GM12878 (cell line): Measurements from ENCODE around the gene CYP4F3. TPM values are rescaled to one million over a fixed set of nuclear protein-coding genes. Genes with fewer than 3 reads are reported as not detected.

ENCODE experiments used
- ATAC-seq: fragments of 200-7000 bp; cut with Tn5 transposase; 3 replicates; pipeline ENCODE4 v1.9.1; 2020; ENCODE audit warnings: mild to moderate bottlenecking, moderate library complexity
- BruUV-seq: library from RNA; stranded (reverse); fragments of 400-500 nt; replicated peaks from 2 replicates; lab custom pipeline; 2021; lab: Mats Ljungman, UMichigan
- CTCF ChIA-PET: fragments of 300-600 bp; sonication (Branson Sonifier 250); formaldehyde crosslinking; extraction: SDS; loops from one replicate; lab custom pipeline; 2021; ENCODE audit warnings: inconsistent platforms; lab: Yijun Ruan, JAX
- POLR2A ChIA-PET: fragments of 350-600 bp; formaldehyde crosslinking; extraction: SDS; loops from one replicate; lab custom pipeline; 2021; ENCODE audit warnings: inconsistent platforms; lab: Charles Lee
- RAD21 ChIA-PET: fragments of 300-600 bp; sonication (Branson Sonifier 250); formaldehyde crosslinking; loops from one replicate; lab custom pipeline; 2023; ENCODE audit warnings: antibody characterized with exemption; ENCODE audit not compliant: unreplicated experiment; lab: Charles Lee
- SMC1A ChIA-PET: fragments of 300-600 bp; sonication (Branson Sonifier 250); formaldehyde crosslinking; loops from one replicate; lab custom pipeline; 2023; ENCODE audit not compliant: unreplicated experiment, uncharacterized antibody; lab: Charles Lee
- DNase-seq: peaks from one replicate; pipeline ENCODE4 v3.0.0-alpha.2; 2011; ENCODE audit warnings: low read depth, low spot score
- FAIRE-seq: peaks from 3 replicates; lab custom pipeline; 2011; peaks lifted over from hg19 to GRCh38; lab: Jason Lieb, UNC
- H2AFZ ChIP-seq: 2 replicates; pipeline ENCODE4 v1.6.0; 2011; ENCODE audit warnings: low read depth, low read length, control low read depth; ENCODE audit not compliant: control insufficient read depth
- H3K27ac ChIP-seq: 2 replicates; pipeline ENCODE4 v1.5.1; 2011; ENCODE audit warnings: control low read depth; ENCODE audit not compliant: control insufficient read depth, insufficient read depth
- H3K27me3 ChIP-seq, 2 experiments: replicated peaks in 1 of 2; 2 replicates each; pipeline versions ENCODE4 v1.6.0 to v1.6.1; 2011; ENCODE audit warnings: low read length in 1 of 2; ENCODE audit not compliant: control insufficient read depth in 2 of 2, insufficient read depth in 2 of 2
- H3K36me3 ChIP-seq, 2 experiments: 2 replicates each; pipeline ENCODE4 v1.5.1; 2011; ENCODE audit warnings: low read length in 1 of 2; ENCODE audit not compliant: control insufficient read depth in 2 of 2, insufficient read depth in 2 of 2
- H3K4me1 ChIP-seq: 2 replicates; pipeline ENCODE4 v1.6.1; 2011; ENCODE audit warnings: mild to moderate bottlenecking, low read length, moderate library complexity, mixed read lengths; ENCODE audit not compliant: control insufficient read depth, insufficient read depth
- H3K4me2 ChIP-seq: 2 replicates; pipeline ENCODE4 v1.6.0; 2011; ENCODE audit warnings: control low read depth; ENCODE audit not compliant: control insufficient read depth, insufficient read depth
- H3K4me3 ChIP-seq: fragments of 200-600 bp; sonication (generic); 2 replicates; pipeline ENCODE4 v1.5.1; 2016
- H3K79me2 ChIP-seq: 2 replicates; pipeline ENCODE4 v1.6.0; 2011; ENCODE audit warnings: low read length; ENCODE audit not compliant: control insufficient read depth, insufficient read depth
- H3K9ac ChIP-seq: 2 replicates; pipeline ENCODE4 v1.8.0; 2011; ENCODE audit warnings: low read length, control low read depth, mixed read lengths; ENCODE audit not compliant: control insufficient read depth, insufficient read depth
- H3K9me3 ChIP-seq: replicated peaks from 3 replicates; pipeline ENCODE4 v1.5.1; 2011; ENCODE audit warnings: mild to moderate bottlenecking, low read length; ENCODE audit not compliant: control insufficient read depth, insufficient read depth
- H4K20me1 ChIP-seq: 2 replicates; pipeline ENCODE4 v1.6.0; 2011; ENCODE audit not compliant: control insufficient read depth, insufficient read depth
- BACH1 ChIP-seq: fragments of 450-650 bp; IDR thresholded peaks from 2 replicates; pipeline ENCODE4 v1.6.1; 2017; ENCODE audit warnings: mild to moderate bottlenecking, borderline replicate concordance
- LARP7 ChIP-seq: fragments of 450-650 bp; IDR thresholded peaks from 2 replicates; pipeline ENCODE4 v1.6.1; 2017; ENCODE audit warnings: mild to moderate bottlenecking
- RCOR1 ChIP-seq: conservative IDR thresholded peaks from 2 replicates; pipeline ENCODE4 v1.6.1; 2012; ENCODE audit warnings: low read depth, low read length, improper control_type of control experiment
- SIN3A ChIP-seq: IDR thresholded peaks from 2 replicates; pipeline ENCODE4 v1.6.1; 2012; ENCODE audit warnings: low read depth, low read length, improper control_type of control experiment
- SRF ChIP-seq, 2 experiments: IDR thresholded peaks; 2 replicates each; pipeline ENCODE4 v1.6.1; 2011; ENCODE audit warnings: low read depth in 2 of 2, low read length in 2 of 2, mild to moderate bottlenecking in 1 of 2, moderate library complexity in 1 of 2
- in situ Hi-C: fragments of 300-500 bp; cut with MboI; formaldehyde crosslinking; loops from 9 replicates; pipeline ENCODE4 v1.14.3; 2018; ENCODE audit warnings: mixed read lengths
- intact Hi-C: fragments of 100-400 bp; cut with micrococcal nuclease; formaldehyde crosslinking; loops from one replicate; pipeline ENCODE4 v1.14.2; 2022; ENCODE audit not compliant: unreplicated experiment
- polyA plus RNA-seq, 11 experiments: library from polyadenylated mRNA; depleted of rRNA in 4 of 11; unstranded in 6 of 11; stranded (reverse) in 5 of 11; fragments of >200 nt; fragmentation: Nextera tagmentation in 4 of 11; fragmentation: Illumina TruSeq in 1 of 11; extraction: Ambion mirVana in 4 of 11; extraction: Trizol in 1 of 11; gene quantifications; 1 replicate in 1 of 11; 2 replicates in 10 of 11; pipeline versions ENCODE4 v1.2.1 to v1.2.3, GENCODE V29; 2011 to 2016; ENCODE audit warnings: inconsistent platforms in 2 of 11, missing spikeins in 2 of 11, low read depth in 1 of 11
- total RNA-seq, 4 experiments: library from RNA; depleted of rRNA in 3 of 4; stranded (reverse); fragments of >200 nt in 3 of 4; fragmentation: Illumina TruSeq in 1 of 4; extraction: Trizol in 1 of 4; gene quantifications; 2 replicates each; pipeline versions ENCODE4 v1.2.1 to v1.2.3, GENCODE V29; 2013 to 2021
- TF ChIP-seq, protein P1 (sequence below): IDR thresholded peaks from 2 replicates; pipeline ENCODE4 v1.6.1; 2011; ENCODE audit warnings: borderline replicate concordance, low read depth, mild to moderate bottlenecking, moderate library complexity, low read length; ENCODE audit not compliant: insufficient read depth, poor library complexity, severe bottlenecking
- TF ChIP-seq, protein P2 (sequence below): fragments of 450-650 bp; formaldehyde crosslinking; IDR thresholded peaks from 2 replicates; pipeline ENCODE4 v1.5.0; 2022; ENCODE audit warnings: mild to moderate bottlenecking, missing genetic modification characterization
- TF ChIP-seq, protein P3 (sequence below): IDR thresholded peaks from 2 replicates; pipeline ENCODE4 v1.6.1; 2011; ENCODE audit warnings: low read depth, mild to moderate bottlenecking, low read length, moderate library complexity, borderline replicate concordance; ENCODE audit errors: extremely low read depth

CYP4F3 gene
- total and polyA plus RNA-seq, 10 of the 15 experiments (the other 5 are each of a cell fraction or from before 2014, with no cell fraction given) = 0.08 to 4.7 (median 1.2) TPM

DNA sequence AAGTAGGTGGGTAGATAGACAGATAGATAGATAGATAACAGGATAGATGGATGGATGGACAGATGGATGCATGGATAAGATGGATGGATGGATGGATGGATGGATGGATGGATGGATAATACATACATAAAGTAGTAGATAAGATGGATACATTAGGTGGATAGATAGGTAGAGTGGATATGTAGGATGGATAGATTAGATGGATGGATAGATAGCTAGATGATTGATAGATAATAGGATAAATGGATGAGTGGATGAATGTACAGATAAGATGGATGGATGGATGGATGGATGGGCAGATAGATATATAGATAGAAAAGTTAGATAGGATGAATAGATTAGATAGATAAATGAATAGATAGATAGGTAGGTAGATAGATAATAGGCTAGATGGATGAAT lies 2.1 kb downstream of the CYP4F3 start:
- BruUV-seq = no TSS peak
- Histone ChIP-seq H3K36me3 (no peaks in the 10 kb centered on the region), H3K27ac (no peak overlapping the region), H3K9ac (no peak overlapping the region), H3K27me3 (peaks cover 0 to 1% of the 10 kb centered on the region in 2 experiments; a peak in 1 of 4 replicates), H3K4me2 (no peak overlapping the region), H3K9me3 (no peaks in the 10 kb centered on the region; the same call in 2 of the 3 replicates), H2AFZ (no peak overlapping the region), H3K79me2 (no peaks in the 10 kb centered on the region), H4K20me1 (no peaks in the 10 kb centered on the region), H3K4me3 (no peak overlapping the region), H3K4me1 (no peaks in the 10 kb centered on the region)
- ChIA-PET POLR2A (no interaction called here), SMC1A (no interaction called here), CTCF (no interaction called here), RAD21 (no interaction called here)
- TF ChIP-seq, protein P1, sequence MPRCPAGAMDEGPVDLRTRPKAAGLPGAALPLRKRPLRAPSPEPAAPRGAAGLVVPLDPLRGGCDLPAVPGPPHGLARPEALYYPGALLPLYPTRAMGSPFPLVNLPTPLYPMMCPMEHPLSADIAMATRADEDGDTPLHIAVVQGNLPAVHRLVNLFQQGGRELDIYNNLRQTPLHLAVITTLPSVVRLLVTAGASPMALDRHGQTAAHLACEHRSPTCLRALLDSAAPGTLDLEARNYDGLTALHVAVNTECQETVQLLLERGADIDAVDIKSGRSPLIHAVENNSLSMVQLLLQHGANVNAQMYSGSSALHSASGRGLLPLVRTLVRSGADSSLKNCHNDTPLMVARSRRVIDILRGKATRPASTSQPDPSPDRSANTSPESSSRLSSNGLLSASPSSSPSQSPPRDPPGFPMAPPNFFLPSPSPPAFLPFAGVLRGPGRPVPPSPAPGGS = no peak
- TF ChIP-seq RCOR1 (no peak), SRF (IDR thresholded peaks at IDR 0.05; ENCODE audit: low read depth in 2 of 2, low read length in 2 of 2) (no peak), BACH1 (no peak), LARP7 (no peak), SIN3A (no peak)
- TF ChIP-seq, protein P2, sequence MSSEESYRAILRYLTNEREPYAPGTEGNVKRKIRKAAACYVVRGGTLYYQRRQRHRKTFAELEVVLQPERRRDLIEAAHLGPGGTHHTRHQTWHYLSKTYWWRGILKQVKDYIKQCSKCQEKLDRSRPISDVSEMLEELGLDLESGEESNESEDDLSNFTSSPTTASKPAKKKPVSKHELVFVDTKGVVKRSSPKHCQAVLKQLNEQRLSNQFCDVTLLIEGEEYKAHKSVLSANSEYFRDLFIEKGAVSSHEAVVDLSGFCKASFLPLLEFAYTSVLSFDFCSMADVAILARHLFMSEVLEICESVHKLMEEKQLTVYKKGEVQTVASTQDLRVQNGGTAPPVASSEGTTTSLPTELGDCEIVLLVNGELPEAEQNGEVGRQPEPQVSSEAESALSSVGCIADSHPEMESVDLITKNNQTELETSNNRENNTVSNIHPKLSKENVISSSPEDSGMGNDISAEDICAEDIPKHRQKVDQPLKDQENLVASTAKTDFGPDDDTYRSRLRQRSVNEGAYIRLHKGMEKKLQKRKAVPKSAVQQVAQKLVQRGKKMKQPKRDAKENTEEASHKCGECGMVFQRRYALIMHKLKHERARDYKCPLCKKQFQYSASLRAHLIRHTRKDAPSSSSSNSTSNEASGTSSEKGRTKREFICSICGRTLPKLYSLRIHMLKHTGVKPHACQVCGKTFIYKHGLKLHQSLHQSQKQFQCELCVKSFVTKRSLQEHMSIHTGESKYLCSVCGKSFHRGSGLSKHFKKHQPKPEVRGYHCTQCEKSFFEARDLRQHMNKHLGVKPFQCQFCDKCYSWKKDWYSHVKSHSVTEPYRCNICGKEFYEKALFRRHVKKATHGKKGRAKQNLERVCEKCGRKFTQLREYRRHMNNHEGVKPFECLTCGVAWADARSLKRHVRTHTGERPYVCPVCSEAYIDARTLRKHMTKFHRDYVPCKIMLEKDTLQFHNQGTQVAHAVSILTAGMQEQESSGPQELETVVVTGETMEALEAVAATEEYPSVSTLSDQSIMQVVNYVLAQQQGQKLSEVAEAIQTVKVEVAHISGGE (CRISPR knock-in tag) = no peak
- TF ChIP-seq, protein P3, sequence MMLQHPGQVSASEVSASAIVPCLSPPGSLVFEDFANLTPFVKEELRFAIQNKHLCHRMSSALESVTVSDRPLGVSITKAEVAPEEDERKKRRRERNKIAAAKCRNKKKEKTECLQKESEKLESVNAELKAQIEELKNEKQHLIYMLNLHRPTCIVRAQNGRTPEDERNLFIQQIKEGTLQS = no peak
- in situ Hi-C loops = loop anchor here (25.0 kb wide), 1 partner anchor 744 kb away; no protein-coding TSS in a partner anchor
- intact Hi-C loops = no loop called here
- no peak for FAIRE-seq
- no peak for DNase-seq
- ATAC-seq = no peak
